Spleen (tissue), 7 donors: ENCODE measurements around the gene CYTIP.

Experiments used
- CTCF ChIP-seq, 11 experiments: fragments of 200-600 bp in 7 of 11; fragments of 450-650 bp in 4 of 11; sonication (generic) in 4 of 11; IDR thresholded peaks in 8 of 11; conservative IDR thresholded peaks in 3 of 11; 1 replicate in 7 of 11; 2 replicates in 4 of 11; pipeline versions ENCODE4 v1.4.0 to v1.8.0; 2016 to 2021; ENCODE audit warnings: antibody characterized with exemption in 11 of 11, inconsistent platforms in 4 of 11, mild to moderate bottlenecking in 1 of 11
- POLR2A ChIP-seq, 3 donors: fragments of 450-650 bp; IDR thresholded peaks; one replicate each; pipeline ENCODE4 v1.5.1; 2017; ENCODE audit warnings: antibody characterized with exemption in 3 of 3, mild to moderate bottlenecking in 1 of 3
- donor health status: DM: no; HTN: no; CAD: no; lungs with moderate emphysema.
- donor health status: DM: no; HTN: no; CAD: no.
- donor health status: DM: no; HTN: no; CAD: no.

GRCh38 chr2:157447031-157447430 lies 3.1 kb upstream of the CYTIP start:
- no peak for TF ChIP-seq CTCF (IDR thresholded peaks at IDR 0.05 in 8 of 11, conservative IDR thresholded peaks at IDR 0.05 in 3 of 11)
- TF ChIP-seq POLR2A (IDR thresholded peaks at IDR 0.05) = no peak
